HG03354 (cell line): ENCODE measurements around the gene AGER.
A peak's percentile ranks its signal among the peaks of the same experiment; 100 is the strongest.
"Not testable (repeated sequence)": the region's sequence is repeated elsewhere in the genome, so short reads cannot be mapped to it uniquely, and the experiment has no call there.

Source experiments
- ATAC-seq: cut with Tn5 transposase; IDR thresholded peaks from one replicate; pipeline ENCODE4 v1.9.1; 2021; ENCODE audit warnings: mild to moderate bottlenecking; ENCODE audit not compliant: unreplicated experiment, poor library complexity, severe bottlenecking

AGER gene

GRCh38 chr6:32200711-32201475 is 16.8 kb upstream of the AGER start:
- no peak for ATAC-seq

- ATAC-seq, result no peak
Measured at GRCh38 chr6:32198866-32199265, 14.8 kb upstream of the AGER start.

- no peak for ATAC-seq
Measured at GRCh38 chr6:32198345-32198696, 14.3 kb upstream of the AGER start.

- no peak for ATAC-seq
Measured at GRCh38 chr6:32196682-32197616, 12.9 kb upstream of the AGER start.

GRCh38 chr6:32195902-32196681 is 12.0 kb upstream of the AGER start:
- ATAC-seq, result peak; percentile 76

GRCh38 chr6:32195652-32195901 is 11.5 kb upstream of the AGER start:
- peak; percentile 79 for ATAC-seq

- no peak for ATAC-seq
Measured at GRCh38 chr6:32194825-32195651, 11.0 kb upstream of the AGER start.

GRCh38 chr6:32194388-32194787 is 10.3 kb upstream of the AGER start:
- ATAC-seq, result no peak

GRCh38 chr6:32193096-32193495 is 9.0 kb upstream of the AGER start:
- ATAC-seq, result not testable (repeated sequence)

- no peak for ATAC-seq
Measured at GRCh38 chr6:32192608-32193039, 8.6 kb upstream of the AGER start, which contains the start of gene GPSM3. Gene GPSM3, minus strand, starts transcription at chr6:32192643. Its CDS starts 130 bp downstream, at chr6:32192513.

GRCh38 chr6:32191696-32192607 is 7.9 kb upstream of the AGER start:
- no peak for ATAC-seq

GRCh38 chr6:32190911-32191677 is 7.0 kb upstream of the AGER start:
- no peak for ATAC-seq

- peak; percentile 62 for ATAC-seq
Measured at GRCh38 chr6:32190054-32190851, 6.2 kb upstream of the AGER start, which contains the start of gene PBX2. Gene PBX2, minus strand, starts transcription at chr6:32190202. Its CDS starts 287 bp downstream, at chr6:32189915.

- no peak for ATAC-seq
Measured at GRCh38 chr6:32189742-32190053, 5.6 kb upstream of the AGER start.

GRCh38 chr6:32189069-32189741 is 5.2 kb upstream of the AGER start:
- ATAC-seq, result no peak

- ATAC-seq, result no peak
Measured at GRCh38 chr6:32188381-32189068, 4.5 kb upstream of the AGER start.
